ENCODE data around the gene POLD4. TPM values are rescaled to one million over a fixed set of nuclear protein-coding genes. Genes with fewer than 3 reads are reported as not detected.
A peak's percentile ranks its signal among the peaks of the same experiment; 100 is the strongest.

POLD4 gene
- total and polyA plus RNA-seq, 2 donors: 8.8 to 157 TPM

DNA sequence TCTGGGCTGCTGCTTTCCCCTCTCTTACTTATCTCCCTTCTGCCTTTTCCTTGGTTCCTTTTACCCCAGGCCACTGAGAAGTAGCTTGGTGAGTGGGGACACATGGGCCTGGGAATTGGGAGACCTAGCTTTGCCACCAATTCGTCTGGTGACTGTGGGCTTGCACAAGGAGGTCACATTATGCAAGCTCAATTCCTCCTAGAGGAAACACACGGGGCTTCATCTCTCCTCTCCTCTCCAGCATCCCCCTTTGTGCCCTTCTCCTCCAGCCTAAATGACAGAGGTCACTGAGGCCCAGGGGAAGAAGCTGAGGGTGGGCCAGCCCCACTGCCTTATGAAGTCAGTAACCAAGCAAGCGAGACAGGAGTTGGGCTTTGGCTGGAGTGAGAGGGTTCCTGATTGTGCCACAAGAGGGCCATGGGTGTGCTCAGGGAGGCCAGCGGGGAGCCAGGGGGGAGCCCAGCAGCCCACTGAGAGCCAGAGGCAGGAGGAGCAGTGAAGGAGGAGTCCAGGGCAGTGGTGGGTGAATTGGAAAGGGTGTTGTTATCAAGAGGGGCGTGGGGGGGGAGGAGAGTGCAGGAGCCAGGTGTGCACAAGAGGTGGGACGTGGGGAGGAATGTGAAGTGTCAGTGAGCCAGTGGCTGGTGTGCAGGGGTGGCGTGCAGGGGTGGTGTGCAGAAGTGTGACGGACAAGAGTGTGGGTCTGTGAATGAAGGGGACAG is 18.0 kb upstream of the POLD4 start:
- Histone ChIP-seq H3K4me3 (ENCODE audit: low read depth, low read length) (peak overlapping the region; percentile 77), H3K27ac (ENCODE audit: low read depth) (peak overlapping the region; percentile 74), H3K4me1 (ENCODE audit: insufficient read depth) (peaks cover 2% of the 10 kb centered on the region), H3K36me3 (ENCODE audit: insufficient read depth) (no peaks in the 10 kb centered on the region)
- no peak for DNase-seq (ENCODE audit: extremely low spot score)
- WGBS: 49% methylated on average over 8 of the region's 8 CpGs

DNA sequence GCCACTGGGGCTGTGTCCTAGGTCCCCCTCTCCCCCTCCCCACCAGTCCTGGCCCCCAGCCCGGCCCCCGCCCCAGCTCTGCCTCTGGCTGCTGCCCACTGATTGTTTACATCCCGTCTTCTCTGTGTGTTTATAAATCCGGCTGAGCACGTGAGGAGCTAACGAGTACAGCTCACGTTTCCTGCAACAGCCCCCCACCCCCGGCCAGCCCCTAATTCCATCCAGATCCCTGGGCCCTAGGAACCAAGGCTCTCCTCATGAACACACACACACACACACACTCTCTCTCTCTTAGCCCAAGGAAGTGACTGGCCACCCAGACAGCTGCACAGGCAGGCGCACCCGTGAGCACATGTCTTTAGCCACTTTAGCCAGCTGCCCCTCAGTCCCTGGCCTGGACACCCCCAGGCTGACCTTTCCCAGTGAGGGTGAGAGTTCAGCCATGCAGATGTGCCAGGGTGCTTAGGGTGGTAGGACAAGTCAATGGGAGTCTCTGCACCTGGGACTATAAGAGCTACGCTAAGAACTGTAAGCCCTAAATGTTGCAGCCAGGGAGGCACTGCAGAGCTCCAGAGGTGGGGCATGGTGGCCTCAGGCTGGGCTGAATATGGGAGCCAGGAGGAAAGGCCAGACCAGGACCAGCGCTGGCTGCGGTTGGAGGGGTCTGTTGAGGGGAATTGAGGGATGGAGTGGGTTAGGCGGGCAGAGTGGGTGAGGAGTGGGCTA is 17.2 kb upstream of the POLD4 start:
- DNase-seq (ENCODE audit: extremely low spot score): no peak
- Histone ChIP-seq H3K4me1 (ENCODE audit: insufficient read depth) (peaks cover 2% of the 10 kb centered on the region), H3K4me3 (ENCODE audit: low read depth, low read length) (no peak overlapping the region), H3K36me3 (ENCODE audit: insufficient read depth) (no peaks in the 10 kb centered on the region), H3K27ac (ENCODE audit: low read depth) (peak overlapping the region; percentile 74)
- 40% methylated on average over 14 of the region's 14 CpGs for WGBS

DNA sequence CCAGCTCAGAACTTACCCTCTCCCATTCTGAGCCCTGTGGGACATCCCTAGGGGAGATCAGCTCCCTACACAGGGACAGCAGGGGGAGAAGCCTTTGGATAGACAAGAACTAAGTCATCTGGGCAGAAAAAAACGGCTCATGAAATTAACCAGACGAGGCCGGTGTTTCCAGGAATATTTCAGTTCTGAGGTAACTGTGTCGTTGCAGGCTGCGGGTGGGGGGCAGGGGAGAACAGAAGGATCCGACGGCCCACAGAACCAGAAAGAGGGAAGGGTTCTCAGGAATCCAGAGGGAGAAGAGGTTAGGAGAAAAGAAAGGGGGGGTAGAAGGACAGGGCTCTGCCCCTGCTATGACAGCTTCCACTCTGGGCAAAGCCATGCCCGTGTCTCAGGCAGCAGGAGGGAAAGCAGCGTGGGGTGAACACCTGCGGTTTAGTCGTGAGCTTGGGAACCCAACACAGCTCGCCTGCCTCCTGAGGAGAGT is 16.5 kb upstream of the POLD4 start:
- H3K4me3 ChIP-seq (ENCODE audit: low read depth, low read length): no peak overlapping the region
- 25% methylated on average over 12 of the region's 12 CpGs for WGBS
- no peak for DNase-seq (ENCODE audit: extremely low spot score)
- H3K4me1 ChIP-seq (ENCODE audit: insufficient read depth): peaks cover 2% of the 10 kb centered on the region
- H3K36me3 ChIP-seq (ENCODE audit: insufficient read depth): no peaks in the 10 kb centered on the region
- H3K27ac ChIP-seq (ENCODE audit: low read depth): peak overlapping the region; percentile 83

DNA sequence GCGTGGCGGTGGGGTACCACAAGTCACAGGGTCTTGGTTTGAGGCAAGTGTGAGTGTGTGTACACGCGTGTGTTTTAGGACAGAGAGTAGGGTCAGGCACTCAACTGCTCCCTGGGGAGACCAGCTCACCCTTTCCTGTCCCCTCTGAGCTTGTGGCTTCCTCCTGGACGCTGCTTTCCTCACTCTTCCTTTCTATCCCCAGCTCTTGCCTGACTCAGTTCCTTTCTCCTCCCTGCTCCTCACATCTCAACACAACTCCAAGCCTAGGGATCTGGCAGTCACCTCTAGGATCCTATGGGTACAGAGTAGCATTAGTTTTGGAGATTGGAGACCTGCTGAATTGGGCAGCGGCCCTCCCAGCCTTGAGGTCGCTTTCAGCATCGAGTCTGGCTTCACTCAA is 15.9 kb upstream of the POLD4 start:
- Histone ChIP-seq H3K4me3 (ENCODE audit: low read depth, low read length) (no peak overlapping the region), H3K4me1 (ENCODE audit: insufficient read depth) (peaks cover 2% of the 10 kb centered on the region)
- 81% methylated on average over 8 of the region's 8 CpGs for WGBS

DNA sequence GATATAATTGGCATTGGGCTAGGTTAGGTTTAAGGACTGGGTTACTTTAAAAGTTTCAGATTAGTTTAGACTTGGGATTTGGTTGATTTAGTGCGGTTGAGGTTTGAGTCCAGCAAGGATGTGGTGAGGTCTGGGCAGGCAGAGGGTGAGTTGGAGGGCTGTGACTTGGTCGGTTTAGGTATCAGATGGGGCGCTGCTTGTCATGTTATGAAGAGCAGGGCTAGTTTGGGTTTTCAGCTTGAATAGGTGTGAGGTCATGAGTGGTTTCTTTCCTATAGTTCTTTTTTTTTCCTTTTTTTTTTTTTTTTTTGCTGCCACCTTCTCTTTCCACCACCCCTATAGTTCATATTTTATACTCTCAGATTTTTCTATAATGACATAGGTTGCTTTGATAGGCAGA is 15.3 kb upstream of the POLD4 start:
- Histone ChIP-seq H3K36me3 (ENCODE audit: insufficient read depth) (no peaks in the 10 kb centered on the region), H3K4me1 (ENCODE audit: insufficient read depth) (peaks cover 2% of the 10 kb centered on the region), H3K27ac (ENCODE audit: low read depth) (no peak overlapping the region), H3K4me3 (ENCODE audit: low read depth, low read length) (no peak overlapping the region)
- DNase-seq (ENCODE audit: extremely low spot score): no peak
- WGBS: 80% methylated on average over 3 of the region's 3 CpGs

More for the DNA sequence above, 15.9 kb upstream of the POLD4 start:
- no peaks in the 10 kb centered on the region for H3K36me3 ChIP-seq (ENCODE audit: insufficient read depth)
- no peak for DNase-seq (ENCODE audit: extremely low spot score)
- peak overlapping the region; percentile 83 for H3K27ac ChIP-seq (ENCODE audit: low read depth)

DNA sequence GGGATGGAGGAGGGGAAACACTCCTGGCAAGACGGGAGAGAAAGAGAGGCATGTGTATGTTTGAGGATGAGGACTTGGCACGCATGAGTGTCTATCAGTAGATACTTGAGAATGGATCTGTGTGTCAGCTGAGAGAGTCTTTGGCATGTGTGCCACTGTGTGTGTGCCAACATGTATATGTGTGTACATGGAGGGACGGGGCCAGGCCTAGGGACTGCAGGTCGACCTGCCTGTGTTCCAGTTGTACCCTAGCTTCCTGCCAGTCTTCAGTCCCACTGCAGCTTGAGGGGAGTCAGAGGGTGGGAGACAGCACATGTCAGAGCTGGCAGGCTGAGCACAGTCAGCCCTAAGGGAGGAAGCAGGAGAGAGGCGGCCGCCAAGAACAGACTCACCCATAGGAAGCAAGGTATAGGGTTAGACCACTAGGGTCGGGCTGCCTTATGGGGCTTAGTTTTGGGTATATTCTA is 14.4 kb upstream of the POLD4 start:
- WGBS: 55% methylated on average over 7 of the region's 7 CpGs
- no peak for DNase-seq (ENCODE audit: extremely low spot score)
- H3K4me1 ChIP-seq (ENCODE audit: insufficient read depth): peaks cover 2% of the 10 kb centered on the region

DNA sequence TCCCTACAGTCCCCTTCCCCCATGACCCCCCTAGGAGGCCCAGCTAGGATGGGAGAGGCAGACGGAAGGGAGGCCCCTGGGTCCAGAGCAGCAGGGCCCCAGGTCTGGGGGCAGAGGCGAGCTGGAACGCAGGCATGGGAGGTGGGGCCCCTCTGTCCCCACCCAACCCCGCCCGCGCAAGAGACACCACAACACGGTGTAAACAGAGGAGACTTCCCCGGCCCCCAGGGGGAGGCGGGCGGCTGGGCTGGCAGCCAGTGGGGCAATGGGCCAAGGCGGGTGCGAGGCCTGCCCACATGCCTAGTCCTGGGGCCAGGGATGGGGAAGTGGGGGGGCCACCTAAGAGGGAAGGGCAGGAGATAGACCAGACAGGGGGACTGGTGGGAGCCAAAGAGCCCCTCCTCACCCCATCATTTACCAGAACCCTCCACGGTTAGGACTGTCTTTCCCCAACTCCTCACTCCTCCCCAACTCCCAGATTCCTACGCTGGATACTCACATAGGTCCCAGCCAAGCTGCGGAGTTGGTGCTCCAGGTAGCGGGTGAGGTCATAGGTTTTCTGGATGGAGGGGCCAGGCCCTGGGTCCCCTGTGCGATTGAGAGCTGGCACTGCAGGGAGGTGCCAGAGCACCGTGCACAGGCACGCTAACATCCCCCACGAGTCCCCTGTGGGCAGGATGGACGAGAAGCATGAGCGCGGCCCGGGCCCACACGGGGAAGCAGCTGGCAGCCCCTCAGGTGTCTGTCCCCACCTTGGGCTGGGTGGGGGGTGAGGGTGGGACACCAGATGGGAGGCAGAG is 13.8 kb upstream of the POLD4 start:
- DNase-seq (ENCODE audit: extremely low spot score): no peak
- Histone ChIP-seq H3K36me3 (ENCODE audit: insufficient read depth) (no peaks in the 10 kb centered on the region), H3K27ac (ENCODE audit: low read depth) (peak overlapping the region; percentile 70), H3K4me1 (ENCODE audit: insufficient read depth) (peaks cover 2% of the 10 kb centered on the region), H3K4me3 (ENCODE audit: low read depth, low read length) (no peak overlapping the region)
- WGBS: 36% methylated on average over 25 of the region's 25 CpGs

More for the DNA sequence above, 14.4 kb upstream of the POLD4 start:
- Histone ChIP-seq H3K4me3 (ENCODE audit: low read depth, low read length) (no peak overlapping the region), H3K36me3 (ENCODE audit: insufficient read depth) (no peaks in the 10 kb centered on the region), H3K27ac (ENCODE audit: low read depth) (peak overlapping the region; percentile 13)

DNA sequence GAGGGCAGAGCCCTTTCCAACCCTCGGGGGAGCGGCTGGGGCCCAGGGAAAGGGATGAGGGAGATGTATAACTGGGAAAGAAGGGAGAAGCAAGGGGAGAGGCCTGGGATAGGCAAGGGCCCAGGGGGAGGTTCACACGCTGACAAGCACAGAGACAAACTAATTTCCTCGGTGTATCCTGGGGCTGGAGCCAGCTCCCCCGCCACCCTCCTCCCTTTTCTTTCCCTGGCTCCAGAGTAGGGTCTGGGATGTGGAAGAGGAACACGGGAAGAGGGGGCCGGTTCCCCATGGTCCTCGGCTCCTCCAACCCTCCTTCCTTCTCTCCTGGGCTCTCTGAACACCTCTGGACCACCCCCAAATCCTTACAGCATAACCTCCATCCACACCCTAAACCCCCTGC is 13.2 kb upstream of the POLD4 start:
- peak overlapping the region; percentile 70 for H3K27ac ChIP-seq (ENCODE audit: low read depth)
- 23% methylated on average over 8 of the region's 8 CpGs for WGBS
- no peak for DNase-seq (ENCODE audit: extremely low spot score)

DNA sequence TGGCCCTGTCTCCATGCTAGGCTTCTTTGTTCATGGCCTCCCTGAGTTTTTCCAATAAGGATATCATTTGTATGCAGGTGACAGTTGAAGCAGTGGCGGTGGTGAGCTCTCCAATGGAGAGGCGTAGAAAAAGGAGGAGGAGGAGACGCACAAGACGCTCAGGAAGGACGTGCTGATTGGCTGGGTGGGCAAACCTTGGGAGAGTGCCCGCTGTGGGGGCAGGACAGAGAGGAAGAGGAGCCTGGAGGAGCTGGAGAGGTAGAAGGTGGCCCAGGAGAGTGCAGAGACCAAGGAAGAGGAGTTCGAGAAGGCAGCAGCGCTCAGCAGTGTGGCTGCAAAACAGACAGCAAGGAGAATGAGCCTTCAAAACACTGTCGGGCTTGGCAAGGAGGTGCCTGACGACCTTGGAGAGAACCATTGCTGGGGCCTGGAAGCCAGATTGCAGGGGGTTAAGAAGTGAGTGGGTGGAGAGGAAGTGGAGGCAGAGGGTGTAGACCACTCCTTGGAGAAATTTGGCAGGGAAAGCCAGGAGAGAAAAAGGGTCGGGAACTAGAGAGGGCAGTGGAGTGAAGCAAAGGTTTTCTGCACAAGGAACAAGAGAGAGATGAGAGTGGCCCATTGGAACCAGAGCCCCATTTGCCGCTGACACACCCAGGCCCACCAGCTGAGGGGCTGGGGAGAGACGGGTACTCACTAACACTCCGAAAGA is 12.5 kb upstream of the POLD4 start:
- WGBS: 57% methylated on average over 14 of the region's 14 CpGs
- Histone ChIP-seq H3K4me1 (ENCODE audit: insufficient read depth) (peaks cover 2% of the 10 kb centered on the region), H3K36me3 (ENCODE audit: insufficient read depth) (no peaks in the 10 kb centered on the region), H3K27ac (ENCODE audit: low read depth) (peak overlapping the region; percentile 70), H3K4me3 (ENCODE audit: low read depth, low read length) (no peak overlapping the region)
- no peak for DNase-seq (ENCODE audit: extremely low spot score)

More for the DNA sequence above, 13.2 kb upstream of the POLD4 start:
- H3K4me3 ChIP-seq (ENCODE audit: low read depth, low read length): no peak overlapping the region
- H3K4me1 ChIP-seq (ENCODE audit: insufficient read depth): peaks cover 2% of the 10 kb centered on the region
- H3K36me3 ChIP-seq (ENCODE audit: insufficient read depth): no peaks in the 10 kb centered on the region

DNA sequence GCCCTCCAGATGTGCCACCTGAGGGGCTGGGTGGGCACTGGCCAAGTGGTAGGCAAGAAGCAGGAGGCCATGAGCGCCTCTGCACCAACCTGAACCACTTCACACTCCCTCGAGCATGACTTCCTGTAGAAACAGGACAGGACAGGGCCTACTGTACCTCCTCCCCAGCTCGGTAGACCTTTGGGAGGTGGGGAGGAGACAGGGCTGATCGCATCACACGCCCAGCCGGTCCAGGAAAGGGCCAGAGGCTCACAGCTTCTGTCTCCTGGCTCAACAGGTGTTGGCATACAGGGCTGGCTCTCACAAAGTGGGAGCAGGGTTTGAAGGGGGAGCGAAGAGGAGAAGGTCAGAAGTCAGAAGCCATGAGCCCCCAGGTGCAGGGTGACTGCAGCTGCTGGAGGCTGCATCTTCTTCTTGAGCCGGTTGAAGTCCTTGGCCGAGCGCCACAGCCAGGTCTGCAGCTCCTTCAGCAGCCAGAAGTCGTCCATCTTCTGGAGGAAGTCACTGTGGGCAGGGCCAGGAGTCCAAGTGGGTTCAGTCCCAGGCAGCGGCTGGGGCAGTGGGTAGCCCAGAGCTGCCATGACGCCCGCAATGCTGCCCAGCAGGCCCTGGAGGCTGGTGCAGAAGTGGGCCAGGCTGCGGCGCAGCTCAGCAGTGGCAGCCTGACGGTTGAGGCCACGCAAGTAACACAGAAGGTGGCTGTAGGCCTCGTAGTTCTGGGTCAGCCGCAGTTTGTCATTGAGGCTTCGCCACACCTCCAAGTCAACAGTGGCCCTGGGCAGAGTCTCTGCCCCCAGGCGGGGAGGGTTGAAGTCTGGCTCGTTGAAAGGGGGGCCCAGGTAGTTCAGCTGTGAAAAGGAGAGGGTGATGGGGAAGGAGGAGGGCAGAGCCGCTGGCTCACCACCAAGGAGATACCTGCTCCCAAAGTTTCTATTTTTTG is 11.7 kb upstream of the POLD4 start:
- Histone ChIP-seq H3K4me3 (ENCODE audit: low read depth, low read length) (no peak overlapping the region), H3K36me3 (ENCODE audit: insufficient read depth) (no peaks in the 10 kb centered on the region), H3K4me1 (ENCODE audit: insufficient read depth) (peaks cover 2% of the 10 kb centered on the region), H3K27ac (ENCODE audit: low read depth) (no peak overlapping the region)
- no peak for DNase-seq (ENCODE audit: extremely low spot score)
- WGBS: 86% methylated on average over 24 of the region's 24 CpGs

DNA sequence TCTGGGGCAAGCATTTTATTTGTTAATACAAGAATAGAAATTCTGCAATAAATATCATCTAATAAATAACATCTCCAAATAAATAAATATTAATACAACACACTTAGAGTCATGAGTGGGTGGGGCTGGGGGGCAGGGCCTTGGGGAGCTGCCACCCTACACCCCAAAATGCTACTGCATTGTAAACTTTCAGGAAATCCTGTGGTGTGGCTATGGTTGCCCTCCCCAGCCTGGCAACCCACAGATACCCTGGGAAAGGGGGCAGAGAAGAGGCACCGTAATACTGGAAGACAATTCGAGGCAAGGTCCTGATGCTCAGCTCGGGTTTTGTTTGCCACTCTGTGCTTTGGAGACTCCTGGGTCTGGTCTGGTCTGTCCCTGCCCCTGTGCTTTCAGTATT is 10.8 kb upstream of the POLD4 start:
- H3K4me1 ChIP-seq (ENCODE audit: insufficient read depth): peaks cover 2% of the 10 kb centered on the region
- 90% methylated on average over 3 of the region's 3 CpGs for WGBS
- H3K36me3 ChIP-seq (ENCODE audit: insufficient read depth): no peaks in the 10 kb centered on the region
- no peak overlapping the region for H3K4me3 ChIP-seq (ENCODE audit: low read depth, low read length)
- DNase-seq (ENCODE audit: extremely low spot score): no peak
- no peak overlapping the region for H3K27ac ChIP-seq (ENCODE audit: low read depth)
